Thymus (tissue), 11 donors: ENCODE measurements around the gene TANGO2. TPM values are rescaled to one million over a fixed set of nuclear protein-coding genes. Genes with fewer than 3 reads are reported as not detected.

Source experiments
- DNase-seq, 9 donors: peaks; one replicate each; pipeline ENCODE4 v3.0.0-alpha.2; 2013; ENCODE audit warnings: low spot score in 9 of 9, low read depth in 6 of 9, missing footprints in 1 of 9
- H3K27ac ChIP-seq, 2 donors: one replicate each; pipeline ENCODE4 v1.5.1; 2013; ENCODE audit warnings: control low read depth in 1 of 2, low read depth in 1 of 2, low read length in 1 of 2, mild to moderate bottlenecking in 1 of 2, moderate library complexity in 1 of 2
- H3K27me3 ChIP-seq, 2 donors: one replicate each; pipeline ENCODE4 v1.5.1; 2013; ENCODE audit warnings: low read length in 1 of 2; ENCODE audit not compliant: control insufficient read depth in 2 of 2, insufficient read depth in 1 of 2
- H3K36me3 ChIP-seq, 2 donors: one replicate each; pipeline ENCODE4 v1.5.1; 2013; ENCODE audit warnings: low read length in 1 of 2, mild to moderate bottlenecking in 1 of 2, moderate library complexity in 1 of 2; ENCODE audit not compliant: control insufficient read depth in 2 of 2, insufficient read depth in 2 of 2
- H3K4me1 ChIP-seq, 2 donors: one replicate each; pipeline ENCODE4 v1.5.1; 2013; ENCODE audit warnings: low read length in 2 of 2; ENCODE audit not compliant: control insufficient read depth in 2 of 2, insufficient read depth in 2 of 2
- H3K4me3 ChIP-seq, 2 donors: one replicate each; pipeline ENCODE4 v1.5.1; 2013; ENCODE audit warnings: low read length in 2 of 2, control low read depth in 1 of 2, mild to moderate bottlenecking in 1 of 2
- H3K9me3 ChIP-seq, 2 donors: one replicate each; pipeline ENCODE4 v1.5.1; 2013; ENCODE audit warnings: low read length in 1 of 2, mild to moderate bottlenecking in 1 of 2; ENCODE audit not compliant: control insufficient read depth in 2 of 2, insufficient read depth in 1 of 2
- WGBS: extraction: QIAGEN DNeasy Blood & Tissue Kit; methylation state at CpG from one replicate; pipeline ENCODE4 v1.1.7; 2013; 5-methylcytosine and 5-hydroxymethylcytosine counted together
- polyA plus RNA-seq: library from polyadenylated mRNA; stranded (reverse); fragments of 200-250 nt; gene quantifications from one replicate; pipeline ENCODE4 v1.2.3, GENCODE V29; 2013
- total RNA-seq: library from RNA; stranded (reverse); fragments of 120-200 nt; gene quantifications from one replicate; pipeline ENCODE4 v1.2.4, GENCODE V29; 2013
- donor health status: healthy.

The TANGO2 gene
- total and polyA plus RNA-seq, 2 donors = 15.9 to 19.7 TPM

GRCh38 chr22:20022978-20023613, 2.2 kb downstream of the TANGO2 start:
- no peak for DNase-seq
- Histone ChIP-seq H3K27ac (no peak overlapping the region), H3K27me3 (peaks cover 0 to 16% of the 10 kb centered on the region in 2 donors), H3K36me3 (peaks cover 0 to 2% of the 10 kb centered on the region in 2 donors), H3K4me1 (peaks cover 15 to 19% of the 10 kb centered on the region in 2 donors), H3K9me3 (no peaks in the 10 kb centered on the region), H3K4me3 (no peak overlapping the region)
- WGBS = 69% methylated on average over 10 of the region's 10 CpGs

GRCh38 chr22:20024225-20024624, 3.3 kb downstream of the TANGO2 start:
- no peak for DNase-seq
- Histone ChIP-seq H3K4me1 (peaks cover 15 to 19% of the 10 kb centered on the region in 2 donors), H3K9me3 (no peaks in the 10 kb centered on the region), H3K4me3 (no peak overlapping the region), H3K36me3 (peaks cover 0 to 2% of the 10 kb centered on the region in 2 donors), H3K27me3 (peaks cover 0 to 6% of the 10 kb centered on the region in 2 donors), H3K27ac (no peak overlapping the region)
- WGBS = 89% methylated on average over 13 of the region's 13 CpGs

GRCh38 chr22:20024650-20025397, 3.9 kb downstream of the TANGO2 start:
- peaks cover 0 to 2% of the 10 kb centered on the region in 2 donors for H3K36me3 ChIP-seq
- no peak overlapping the region for H3K4me3 ChIP-seq
- 92% methylated on average over 15 of the region's 15 CpGs for WGBS
- DNase-seq = no peak
- no peak overlapping the region for H3K27ac ChIP-seq
- no peaks in the 10 kb centered on the region for H3K9me3 ChIP-seq
- H3K4me1 ChIP-seq = peaks cover 15 to 19% of the 10 kb centered on the region in 2 donors
- H3K27me3 ChIP-seq = no peaks in the 10 kb centered on the region

- 98% methylated on average over 13 of the region's 13 CpGs for WGBS
- Histone ChIP-seq H3K9me3 (no peaks in the 10 kb centered on the region), H3K36me3 (peaks cover 0 to 2% of the 10 kb centered on the region in 2 donors), H3K4me3 (no peak overlapping the region), H3K4me1 (peaks cover 9 to 13% of the 10 kb centered on the region in 2 donors), H3K27me3 (no peaks in the 10 kb centered on the region), H3K27ac (no peak overlapping the region)
- DNase-seq = no peak
Observed at GRCh38 chr22:20025401-20026203, 4.7 kb downstream of the TANGO2 start.

GRCh38 chr22:20026204-20026908, 5.4 kb downstream of the TANGO2 start:
- WGBS = 98% methylated on average over 13 of the region's 13 CpGs
- no peak overlapping the region for H3K27ac ChIP-seq
- DNase-seq = no peak
- no peaks in the 10 kb centered on the region for H3K27me3 ChIP-seq
- peaks cover 9 to 11% of the 10 kb centered on the region in 2 donors for H3K4me1 ChIP-seq
- H3K9me3 ChIP-seq = peaks cover 0 to 1% of the 10 kb centered on the region in 2 donors
- H3K36me3 ChIP-seq = peaks cover 2 to 3% of the 10 kb centered on the region in 2 donors
- no peak overlapping the region for H3K4me3 ChIP-seq

- WGBS = 93% methylated on average over 12 of the region's 12 CpGs
Observed at GRCh38 chr22:20026996-20027601, 6.2 kb downstream of the TANGO2 start.

GRCh38 chr22:20027966-20028854, 7.3 kb downstream of the TANGO2 start:
- no peak overlapping the region for H3K4me3 ChIP-seq
- peaks cover 2 to 19% of the 10 kb centered on the region in 2 donors for H3K36me3 ChIP-seq
- no peak for DNase-seq
- H3K9me3 ChIP-seq = peaks cover 0 to 1% of the 10 kb centered on the region in 2 donors
- no peaks in the 10 kb centered on the region for H3K4me1 ChIP-seq
- H3K27me3 ChIP-seq = no peaks in the 10 kb centered on the region
- WGBS = 96% methylated on average over 12 of the region's 12 CpGs
- H3K27ac ChIP-seq = no peak overlapping the region

More at GRCh38 chr22:20026996-20027601, 6.2 kb downstream of the TANGO2 start:
- Histone ChIP-seq H3K4me3 (no peak overlapping the region), H3K9me3 (peaks cover 0 to 1% of the 10 kb centered on the region in 2 donors), H3K4me1 (peaks cover 4 to 5% of the 10 kb centered on the region in 2 donors), H3K27ac (no peak overlapping the region), H3K36me3 (peaks cover 2 to 10% of the 10 kb centered on the region in 2 donors), H3K27me3 (no peaks in the 10 kb centered on the region)
- DNase-seq = no peak
